Neural progenitor cell (in vitro differentiated cells): ENCODE measurements around the gene NUDT7.

ENCODE experiments used
- EZH2 ChIP-seq: fragments of 200-600 bp; sonication (generic); IDR thresholded peaks from 2 replicates; pipeline ENCODE4 v1.6.1; 2017; ENCODE audit warnings: antibody characterized with exemption, mild to moderate bottlenecking, moderate library complexity
- EZH2phosphoT487 ChIP-seq: fragments of 200-600 bp; sonication (generic); IDR thresholded peaks from 2 replicates; pipeline ENCODE4 v1.6.1; 2017; ENCODE audit warnings: antibody characterized with exemption
- TF ChIP-seq, protein P1 (sequence below): fragments of 200-600 bp; sonication (generic); IDR thresholded peaks from 2 replicates; pipeline ENCODE4 v1.5.1; 2017; ENCODE audit warnings: antibody characterized with exemption, mild to moderate bottlenecking

GRCh38 chr16:77785373-77785764 is 63.1 kb downstream of the NUDT7 start:
- TF ChIP-seq, protein P1, sequence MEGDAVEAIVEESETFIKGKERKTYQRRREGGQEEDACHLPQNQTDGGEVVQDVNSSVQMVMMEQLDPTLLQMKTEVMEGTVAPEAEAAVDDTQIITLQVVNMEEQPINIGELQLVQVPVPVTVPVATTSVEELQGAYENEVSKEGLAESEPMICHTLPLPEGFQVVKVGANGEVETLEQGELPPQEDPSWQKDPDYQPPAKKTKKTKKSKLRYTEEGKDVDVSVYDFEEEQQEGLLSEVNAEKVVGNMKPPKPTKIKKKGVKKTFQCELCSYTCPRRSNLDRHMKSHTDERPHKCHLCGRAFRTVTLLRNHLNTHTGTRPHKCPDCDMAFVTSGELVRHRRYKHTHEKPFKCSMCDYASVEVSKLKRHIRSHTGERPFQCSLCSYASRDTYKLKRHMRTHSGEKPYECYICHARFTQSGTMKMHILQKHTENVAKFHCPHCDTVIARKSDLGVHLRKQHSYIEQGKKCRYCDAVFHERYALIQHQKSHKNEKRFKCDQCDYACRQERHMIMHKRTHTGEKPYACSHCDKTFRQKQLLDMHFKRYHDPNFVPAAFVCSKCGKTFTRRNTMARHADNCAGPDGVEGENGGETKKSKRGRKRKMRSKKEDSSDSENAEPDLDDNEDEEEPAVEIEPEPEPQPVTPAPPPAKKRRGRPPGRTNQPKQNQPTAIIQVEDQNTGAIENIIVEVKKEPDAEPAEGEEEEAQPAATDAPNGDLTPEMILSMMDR, result no peak
- TF ChIP-seq EZH2 (no peak), EZH2phosphoT487 (no peak)
